Activated CD4-positive, alpha-beta T cell treated with anti-CD3 and anti-CD28 coated beads for 48 hours (primary cell): Measurements from ENCODE around the gene PCNA.
"Not testable (repeated sequence)": the region's sequence is repeated elsewhere in the genome, so short reads cannot be mapped to it uniquely, and the experiment has no call there.

Source experiments
- DNase-seq: peaks from one replicate; pipeline ENCODE4 v3.0.0-alpha.2; 2020

PCNA gene

GRCh38 chr20:5095454-5095853, 24.3 kb downstream of the PCNA start:
- no peak for DNase-seq

- no peak for DNase-seq
Measured at GRCh38 chr20:5092765-5093339, 26.9 kb downstream of the PCNA start.

DNA sequence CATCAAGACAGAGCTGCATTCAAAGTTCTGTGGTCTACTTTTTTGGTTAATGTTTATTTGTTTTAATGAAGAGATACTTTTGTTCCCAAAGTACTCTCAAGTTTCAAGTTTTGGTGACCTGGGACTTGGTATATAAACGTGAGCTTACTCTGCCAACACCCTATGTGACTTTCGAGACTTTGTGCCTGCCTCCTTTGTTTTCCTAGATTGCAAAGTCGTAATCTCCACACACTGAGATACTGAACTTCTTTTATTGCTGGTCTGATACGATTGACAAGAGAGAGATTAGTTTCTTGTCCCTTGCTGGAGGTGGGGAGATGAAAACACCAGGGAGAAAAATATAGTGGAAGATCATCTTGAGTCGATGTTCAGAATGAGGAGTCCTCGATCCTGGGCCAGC, 27.9 kb downstream of the PCNA start:
- no peak for DNase-seq

DNA sequence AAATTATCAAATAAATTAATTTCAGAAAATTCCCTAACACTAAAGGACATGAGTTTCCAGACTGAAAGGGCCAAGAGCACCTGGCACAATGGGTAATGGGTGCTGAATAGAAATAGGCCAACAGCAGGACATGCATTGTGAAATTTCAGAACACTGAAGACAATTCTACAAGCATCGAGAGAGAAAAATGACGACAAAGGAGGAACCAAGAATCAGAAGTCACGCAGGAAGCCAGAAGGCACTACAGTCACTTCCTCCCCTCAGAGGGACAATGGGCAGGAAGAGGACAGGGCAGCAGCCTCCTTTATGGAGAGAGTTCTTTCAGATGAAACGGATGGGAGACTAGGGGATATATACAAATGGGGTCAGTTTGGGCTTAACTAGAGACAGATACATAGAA, 29.6 kb downstream of the PCNA start:
- no peak for DNase-seq

DNA sequence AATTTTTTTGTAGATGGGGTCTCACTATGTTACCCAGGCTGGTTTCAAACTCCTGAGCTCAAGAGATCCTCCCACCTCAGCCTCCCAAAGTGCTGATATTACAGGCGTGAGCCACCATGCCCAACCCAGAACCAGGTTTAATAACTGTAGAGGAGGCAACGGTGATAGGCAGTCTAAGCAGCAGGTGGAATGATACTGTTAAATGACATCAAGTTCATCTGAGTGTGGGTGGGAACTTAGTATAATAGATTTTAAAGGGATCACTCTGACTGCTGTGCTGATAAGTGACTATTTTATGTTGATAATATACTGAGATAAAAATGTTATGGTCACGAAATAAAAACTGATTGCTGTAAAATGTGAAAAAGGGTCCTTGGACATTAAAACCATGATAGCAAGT, 31.1 kb downstream of the PCNA start:
- no peak for DNase-seq

DNA sequence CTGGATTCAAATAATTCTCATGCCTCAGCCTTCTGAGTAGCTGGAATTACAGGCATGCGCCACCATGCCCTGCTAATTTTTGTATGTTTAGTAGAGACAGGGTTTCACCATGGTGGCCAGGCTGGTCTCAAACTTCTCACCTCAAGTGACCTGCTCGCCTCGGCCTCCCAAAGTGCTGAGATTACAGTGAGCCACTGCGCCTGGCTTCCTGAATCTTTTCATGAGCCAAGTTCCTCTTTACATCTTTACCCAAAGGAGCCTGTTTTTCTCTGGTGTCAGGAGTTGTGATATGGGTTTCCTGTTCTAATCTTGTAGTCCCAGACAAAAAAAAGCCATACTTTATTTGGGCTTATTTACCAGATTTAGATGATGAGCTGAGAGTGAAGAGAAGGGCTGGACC, 34.4 kb downstream of the PCNA start:
- DNase-seq: no peak

GRCh38 chr20:5080384-5080877, 39.3 kb downstream of the PCNA start:
- peak; percentile 36 for DNase-seq

GRCh38 chr20:5078399-5078958, 41.3 kb downstream of the PCNA start:
- DNase-seq: peak; percentile 86

DNA sequence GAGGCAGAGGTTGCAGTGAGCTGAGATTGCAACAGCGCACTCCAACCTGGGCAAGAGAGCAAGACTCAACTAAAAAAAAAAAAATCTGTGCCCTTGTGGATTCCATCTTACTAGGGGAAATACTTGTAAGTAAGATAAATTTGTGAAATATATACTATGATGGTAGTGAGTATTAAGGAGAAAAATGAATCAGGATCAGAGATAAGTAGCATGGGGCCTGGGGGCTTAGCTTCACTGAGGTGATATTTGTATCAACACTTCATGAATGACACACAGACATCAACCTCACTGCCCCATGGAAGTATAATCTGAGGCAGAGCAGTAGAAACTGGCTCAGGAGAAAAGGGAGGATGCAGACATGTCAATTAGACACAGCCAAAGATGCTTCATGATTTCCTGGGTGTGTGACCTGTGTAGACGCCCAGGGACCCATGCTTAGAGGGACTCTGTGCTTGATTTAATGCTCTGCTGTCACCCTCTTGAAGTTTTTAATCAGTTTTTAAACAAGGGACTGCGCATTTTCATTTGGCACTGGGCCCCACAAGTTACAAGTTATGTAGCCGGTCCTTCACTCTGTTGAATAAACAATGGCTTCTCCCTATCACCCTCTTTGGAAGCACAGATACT, 41.9 kb downstream of the PCNA start:
- DNase-seq: peak; percentile 28

DNA sequence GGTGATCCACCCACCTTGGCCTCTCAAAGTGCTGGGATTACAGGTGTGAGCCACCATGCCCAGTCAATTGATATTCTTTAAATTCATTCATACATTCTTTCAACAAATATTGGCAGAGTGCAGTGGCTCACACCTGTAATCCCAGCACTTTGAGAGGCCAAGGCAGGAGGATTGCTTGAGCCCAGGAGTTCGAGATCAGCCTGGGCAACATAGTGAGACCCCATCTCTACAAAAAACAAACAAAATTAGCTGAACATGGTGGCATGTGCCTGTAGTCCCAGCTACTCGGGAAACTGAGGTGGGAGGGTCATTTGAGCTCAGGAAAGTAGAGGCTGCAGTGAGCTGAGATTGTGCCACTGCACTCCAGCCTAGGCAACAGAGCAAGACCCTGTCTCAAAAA, 42.8 kb downstream of the PCNA start:
- DNase-seq: not testable (repeated sequence)

GRCh38 chr20:5074232-5074674, 45.5 kb downstream of the PCNA start:
- DNase-seq: no peak

- DNase-seq: peak; percentile 22
Measured at GRCh38 chr20:5073660-5074231, 46.0 kb downstream of the PCNA start.

DNA sequence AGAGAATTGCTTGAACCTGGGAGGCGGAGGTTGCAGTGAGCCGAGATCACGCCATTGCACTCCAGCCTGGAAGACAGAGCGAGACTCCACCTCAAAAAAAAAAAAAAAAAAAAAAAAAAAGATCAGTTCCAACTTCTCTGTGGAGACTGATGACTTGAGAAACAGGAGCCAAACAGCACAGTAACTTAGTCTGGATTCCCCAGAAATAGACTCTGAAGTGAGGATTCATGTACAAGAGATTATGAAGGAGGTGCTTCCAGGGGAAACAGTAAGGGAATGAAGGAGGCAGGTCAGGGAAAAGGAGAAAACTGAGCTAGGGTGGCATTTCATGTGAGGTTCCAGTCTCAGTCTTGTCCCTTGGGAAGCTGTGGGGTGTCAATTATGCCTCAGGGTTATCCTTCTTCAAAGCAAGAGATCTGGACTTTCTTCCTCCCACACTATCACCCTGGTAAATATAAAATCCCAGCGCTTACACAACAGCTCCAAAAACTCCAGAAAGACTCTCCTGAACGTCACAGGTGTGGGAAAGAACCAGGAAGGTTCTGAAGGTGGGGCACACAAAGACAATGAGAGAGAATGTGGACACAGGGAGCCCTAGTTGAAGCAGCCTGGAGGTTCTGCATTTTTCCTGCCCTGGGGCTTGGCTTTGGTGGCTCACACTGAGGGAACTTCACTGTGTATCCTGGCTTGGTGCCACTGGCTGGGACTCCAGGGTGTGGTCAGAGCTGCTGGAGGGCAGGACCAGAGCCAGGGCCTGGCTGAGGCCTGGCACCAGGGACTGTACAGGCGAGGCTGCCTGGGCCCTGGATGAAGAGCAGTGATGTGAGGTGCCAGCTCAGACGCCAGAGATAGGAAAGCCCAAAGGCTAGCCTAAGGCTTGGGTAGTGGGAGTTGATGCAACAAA, 46.8 kb downstream of the PCNA start:
- DNase-seq: no peak

DNA sequence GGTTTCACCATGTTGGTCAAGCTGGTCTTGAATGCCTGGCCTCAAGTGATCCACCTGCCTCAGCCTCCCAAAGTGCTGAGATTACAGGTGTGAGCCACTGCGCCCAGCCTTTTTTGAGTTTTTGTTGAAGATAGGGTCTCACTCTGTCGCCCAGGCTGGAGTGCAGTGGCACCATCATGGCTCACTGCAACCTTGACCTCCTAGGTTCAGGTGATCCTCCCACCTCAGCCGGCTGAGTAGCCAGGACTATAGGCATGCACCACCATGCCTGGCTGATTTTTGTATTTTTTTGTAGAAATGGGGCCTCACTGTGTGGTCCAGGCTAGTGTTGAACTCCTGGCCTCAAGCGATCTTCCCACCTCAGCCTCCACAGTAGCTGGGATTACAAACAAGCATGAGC, 47.8 kb downstream of the PCNA start:
- not testable (repeated sequence) for DNase-seq

DNA sequence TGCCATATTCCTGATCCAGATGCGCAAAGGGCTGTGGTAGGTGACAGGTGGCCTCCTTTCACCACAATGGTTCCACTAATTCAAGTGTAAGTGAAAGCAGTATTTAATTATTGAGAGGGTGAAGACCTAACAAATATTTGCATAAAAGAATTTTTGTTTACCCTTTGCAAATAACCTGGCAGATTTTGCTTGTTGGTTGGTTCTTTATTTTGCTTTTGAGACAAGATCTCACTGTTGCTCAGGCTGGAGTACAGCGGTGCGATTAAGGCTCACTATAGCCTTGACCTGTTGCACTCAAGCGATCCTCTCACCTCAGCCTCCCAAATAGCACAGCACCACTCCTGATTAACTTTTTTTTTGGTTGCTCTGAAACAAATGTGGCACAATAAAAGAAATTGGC, 49.2 kb downstream of the PCNA start:
- DNase-seq: no peak

DNA sequence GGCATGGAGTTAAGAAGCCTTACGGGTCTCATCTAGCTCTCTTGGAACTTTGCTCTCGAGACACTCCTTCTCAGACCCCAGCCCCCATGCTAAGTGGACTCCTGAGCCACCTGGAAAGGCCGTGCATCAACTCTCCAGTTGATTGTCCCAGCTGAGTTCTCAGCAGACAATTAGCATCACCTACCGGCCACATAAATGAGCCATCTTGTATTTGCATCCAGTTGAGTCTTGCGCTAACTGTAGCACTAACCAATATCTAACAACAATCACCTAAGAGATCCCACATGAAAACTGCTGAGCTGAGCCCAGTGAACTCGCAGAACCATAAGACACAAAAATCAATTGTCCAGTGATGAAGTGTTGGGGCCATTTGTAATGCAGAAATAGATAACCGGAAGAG, 49.7 kb downstream of the PCNA start:
- no peak for DNase-seq

- DNase-seq: no peak
Measured at GRCh38 chr20:5069141-5069806, 50.5 kb downstream of the PCNA start.

DNA sequence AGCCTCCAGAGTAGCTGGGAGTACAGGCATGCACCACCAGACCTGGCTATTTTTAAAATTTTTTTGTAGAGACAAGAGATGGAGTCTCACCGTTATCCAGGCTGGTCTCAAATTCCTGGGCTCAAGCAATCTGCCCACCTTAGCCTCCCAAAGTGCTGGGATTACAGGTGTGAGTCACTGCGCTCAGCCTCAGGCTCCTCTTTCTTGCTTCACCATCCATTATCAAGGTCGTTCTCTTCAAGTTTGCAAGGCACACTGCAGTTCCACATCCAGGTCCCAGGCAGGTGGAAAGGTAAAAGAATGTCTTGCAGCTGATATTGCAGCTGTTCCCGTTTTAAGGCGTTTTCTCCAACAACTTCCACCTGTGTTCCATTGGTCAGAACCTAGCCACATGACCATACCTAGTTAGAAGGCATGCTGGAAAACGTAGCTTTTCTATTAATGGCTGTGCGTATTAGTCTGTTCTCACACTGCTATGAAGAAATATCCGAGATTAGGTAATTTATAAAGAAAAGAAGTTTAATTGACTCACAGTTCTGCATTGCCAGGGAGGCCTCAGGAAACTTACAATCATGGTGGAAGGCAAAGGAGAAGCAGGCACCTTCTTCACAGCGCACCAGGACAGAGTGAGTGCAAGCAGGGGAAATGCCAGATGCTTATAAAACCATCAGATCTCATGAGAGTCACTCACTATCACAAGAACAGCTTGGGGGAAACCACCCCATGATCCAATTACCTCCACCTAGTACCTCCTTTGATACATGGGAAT, 51.7 kb downstream of the PCNA start:
- DNase-seq: no peak

DNA sequence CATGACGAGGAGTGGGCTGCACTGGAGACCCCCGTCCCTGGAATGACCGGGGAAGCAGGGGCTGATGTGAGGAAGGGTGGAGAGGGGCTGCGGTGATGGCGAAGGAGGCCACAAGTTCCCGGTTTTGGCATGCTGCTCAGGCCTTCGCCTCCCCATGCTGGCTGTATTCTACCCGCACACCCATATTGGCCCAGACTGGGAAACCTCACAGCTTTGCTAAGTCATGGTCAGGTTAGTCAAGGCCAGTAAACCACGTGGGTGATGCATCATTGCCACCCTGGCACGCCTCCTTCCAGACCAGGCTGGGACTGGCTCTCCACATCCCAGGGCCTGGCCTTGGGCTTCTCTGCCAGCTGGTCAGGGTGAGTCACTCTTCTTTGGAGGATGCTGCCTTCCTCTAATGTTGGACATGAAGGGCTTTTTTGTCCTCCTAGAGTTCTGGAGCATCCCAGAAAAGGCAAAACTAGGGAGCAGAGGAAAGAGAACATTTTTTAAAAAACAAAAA, 53.8 kb downstream of the PCNA start:
- peak; percentile 19 for DNase-seq

DNA sequence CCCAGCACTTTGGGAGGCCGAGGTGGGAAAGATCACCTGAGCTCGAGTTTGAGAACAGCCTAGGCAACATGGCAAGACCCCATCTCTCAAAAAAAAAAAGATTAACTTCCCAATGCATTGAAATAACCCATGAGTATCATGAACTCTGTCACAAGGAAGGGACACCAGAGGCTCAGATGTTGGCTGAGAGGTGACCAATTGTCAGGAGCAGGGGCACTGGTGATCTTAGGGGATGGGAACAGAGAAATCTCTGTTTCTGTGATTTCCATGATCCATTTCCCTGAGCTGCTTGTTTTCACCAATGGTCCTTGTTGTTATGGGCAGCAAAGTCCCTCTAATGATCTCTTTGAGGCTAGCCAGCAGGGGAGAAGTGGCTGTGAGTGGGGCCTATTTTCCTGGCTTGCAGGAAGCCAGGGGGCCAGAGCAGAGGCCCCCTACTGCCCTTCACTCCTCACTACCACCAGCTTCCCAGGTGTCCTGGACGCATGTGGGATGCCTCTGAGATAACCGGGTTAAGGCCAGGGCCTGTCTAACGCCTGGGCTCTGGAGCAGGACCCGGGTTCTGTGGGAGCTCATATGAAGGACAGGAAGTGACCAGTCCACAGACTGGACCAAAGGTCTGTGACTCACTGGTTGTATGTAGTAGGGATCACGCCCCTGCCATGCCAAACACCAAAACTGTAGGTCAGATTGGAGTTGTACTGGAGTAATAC, 54.4 kb downstream of the PCNA start:
- DNase-seq: no peak
